AG09309 (cell line): ENCODE data around the gene TMEM164.

Experiments
- DNase-seq: peaks from one replicate; pipeline ENCODE4 v3.0.0-alpha.2; 2010; ENCODE audit warnings: low read depth
- H3K4me3 ChIP-seq: 2 replicates; pipeline ENCODE4 v1.5.1; 2011; ENCODE audit warnings: mild to moderate bottlenecking, low read depth, low read length, moderate library complexity; ENCODE audit not compliant: control insufficient read depth
- TF ChIP-seq, protein P1 (sequence below): IDR thresholded peaks from 2 replicates; pipeline ENCODE4 v1.5.1; 2011; ENCODE audit warnings: mild to moderate bottlenecking, low read depth, low read length, inconsistent platforms; ENCODE audit not compliant: insufficient read depth, control insufficient read depth; ENCODE audit errors: missing control alignments

TMEM164 gene

DNA sequence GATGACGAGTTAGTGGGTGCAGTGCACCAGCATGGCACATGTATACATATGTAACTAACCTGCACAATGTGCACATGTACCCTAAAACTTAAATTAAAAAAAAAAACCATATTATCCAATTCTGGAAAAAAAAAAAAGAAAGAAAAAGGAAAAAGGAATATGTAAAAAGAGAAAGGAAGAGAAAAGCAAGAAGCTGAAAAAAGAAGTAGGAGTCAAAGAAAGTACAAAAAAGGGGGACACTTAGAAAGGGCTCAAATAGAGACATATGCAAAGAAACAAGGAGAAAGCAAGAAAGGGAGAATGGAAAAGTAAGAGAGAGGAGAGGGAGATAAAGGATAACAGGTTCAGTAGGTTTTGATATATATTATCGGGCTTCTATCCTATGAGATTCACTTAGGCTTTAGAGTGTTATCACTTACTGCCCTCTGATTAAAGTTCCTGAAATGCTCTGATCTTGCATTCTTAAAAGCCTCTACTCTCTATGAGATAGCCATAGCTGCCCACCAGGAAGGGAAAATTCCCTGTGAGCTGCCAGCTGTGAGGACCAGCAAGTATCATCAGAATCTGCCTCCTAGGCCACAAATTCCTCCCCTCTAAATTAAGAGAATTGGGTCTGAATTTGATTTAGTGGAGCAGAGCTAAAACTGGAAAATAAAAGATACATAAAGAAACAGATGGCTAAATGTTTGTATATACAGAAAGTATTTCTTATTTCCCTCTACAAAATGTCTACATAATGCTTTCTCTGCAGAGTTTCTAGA is 219.8 kb downstream of the TMEM164 start:
- TF ChIP-seq, protein P1, sequence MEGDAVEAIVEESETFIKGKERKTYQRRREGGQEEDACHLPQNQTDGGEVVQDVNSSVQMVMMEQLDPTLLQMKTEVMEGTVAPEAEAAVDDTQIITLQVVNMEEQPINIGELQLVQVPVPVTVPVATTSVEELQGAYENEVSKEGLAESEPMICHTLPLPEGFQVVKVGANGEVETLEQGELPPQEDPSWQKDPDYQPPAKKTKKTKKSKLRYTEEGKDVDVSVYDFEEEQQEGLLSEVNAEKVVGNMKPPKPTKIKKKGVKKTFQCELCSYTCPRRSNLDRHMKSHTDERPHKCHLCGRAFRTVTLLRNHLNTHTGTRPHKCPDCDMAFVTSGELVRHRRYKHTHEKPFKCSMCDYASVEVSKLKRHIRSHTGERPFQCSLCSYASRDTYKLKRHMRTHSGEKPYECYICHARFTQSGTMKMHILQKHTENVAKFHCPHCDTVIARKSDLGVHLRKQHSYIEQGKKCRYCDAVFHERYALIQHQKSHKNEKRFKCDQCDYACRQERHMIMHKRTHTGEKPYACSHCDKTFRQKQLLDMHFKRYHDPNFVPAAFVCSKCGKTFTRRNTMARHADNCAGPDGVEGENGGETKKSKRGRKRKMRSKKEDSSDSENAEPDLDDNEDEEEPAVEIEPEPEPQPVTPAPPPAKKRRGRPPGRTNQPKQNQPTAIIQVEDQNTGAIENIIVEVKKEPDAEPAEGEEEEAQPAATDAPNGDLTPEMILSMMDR: no peak
- H3K4me3 ChIP-seq: no peak overlapping the region
- no peak for DNase-seq

DNA sequence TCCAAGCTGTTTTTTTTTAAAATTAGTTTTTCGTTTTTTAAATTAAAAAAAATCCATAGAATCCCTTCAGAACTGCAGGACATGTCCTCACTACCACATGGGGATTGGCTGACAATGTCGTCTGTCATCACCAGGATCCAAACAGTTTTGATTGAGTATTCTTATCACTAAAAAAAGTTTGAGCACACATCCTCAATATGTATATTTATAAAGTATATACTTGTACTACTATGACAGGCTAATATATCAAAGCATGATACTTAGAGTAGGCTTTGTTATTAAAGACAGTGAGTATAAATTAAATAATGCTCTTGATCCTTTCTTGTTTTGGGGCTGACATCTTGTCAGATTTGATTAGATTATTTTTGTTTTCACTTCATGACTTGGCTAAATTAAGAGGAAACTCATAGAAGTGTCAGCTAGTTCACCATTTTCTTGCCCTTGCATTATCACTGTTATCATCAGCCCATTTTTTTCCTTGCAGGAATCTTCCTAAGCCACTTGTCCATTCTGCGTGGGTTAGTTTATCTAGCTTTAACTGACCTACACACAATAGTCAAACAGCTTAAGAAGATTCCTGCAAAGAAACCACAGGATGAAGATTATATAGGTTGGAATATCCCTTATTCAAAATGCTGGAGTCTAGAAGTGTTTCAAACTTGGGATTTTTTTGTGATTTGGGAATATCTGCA is 222.2 kb downstream of the TMEM164 start:
- TF ChIP-seq, protein P1: no peak
- no peak overlapping the region for H3K4me3 ChIP-seq
- DNase-seq: no peak

DNA sequence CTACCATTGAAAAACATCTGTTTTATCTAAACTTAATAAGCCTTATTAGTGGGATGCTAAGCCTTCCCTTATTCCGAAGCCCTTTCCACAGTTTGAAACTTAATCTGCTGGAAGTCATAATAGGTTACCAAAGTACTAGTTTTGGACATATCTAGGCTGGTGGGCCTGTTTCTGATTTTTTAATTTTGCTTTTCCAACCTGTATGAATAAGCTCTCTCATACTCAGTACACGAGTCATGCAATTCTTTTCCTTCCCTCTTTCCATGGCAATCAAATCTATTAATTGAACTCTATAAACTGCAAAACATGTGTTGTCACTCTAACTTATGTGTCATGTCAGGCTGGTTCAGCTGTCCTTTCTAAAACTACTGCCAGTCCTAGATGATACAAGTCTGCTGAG is 224.0 kb downstream of the TMEM164 start:
- no peak overlapping the region for H3K4me3 ChIP-seq
- TF ChIP-seq, protein P1: no peak
- DNase-seq: no peak
